ENCODE measurements around the gene CITED1.

DNA sequence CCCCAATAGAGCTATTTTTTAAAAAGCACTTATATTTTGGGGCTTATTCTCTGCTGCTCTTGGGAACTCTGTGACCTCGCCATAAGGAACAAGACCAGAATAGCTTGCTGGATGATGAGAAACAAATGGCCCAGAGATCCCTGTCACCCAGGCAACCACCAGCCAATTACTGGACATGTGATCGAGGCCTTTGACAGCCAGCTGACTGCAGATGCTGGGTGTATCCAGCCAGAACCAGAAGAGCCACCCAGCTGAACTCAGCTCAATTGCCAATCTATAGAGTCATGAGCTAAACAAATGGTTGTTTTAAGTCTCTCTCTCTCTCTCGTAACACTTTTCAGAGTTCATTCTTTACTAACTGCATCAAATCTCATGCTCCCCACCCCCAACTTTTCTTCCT is 24.4 kb upstream of the CITED1 start:
- TF ChIP-seq, protein P1, sequence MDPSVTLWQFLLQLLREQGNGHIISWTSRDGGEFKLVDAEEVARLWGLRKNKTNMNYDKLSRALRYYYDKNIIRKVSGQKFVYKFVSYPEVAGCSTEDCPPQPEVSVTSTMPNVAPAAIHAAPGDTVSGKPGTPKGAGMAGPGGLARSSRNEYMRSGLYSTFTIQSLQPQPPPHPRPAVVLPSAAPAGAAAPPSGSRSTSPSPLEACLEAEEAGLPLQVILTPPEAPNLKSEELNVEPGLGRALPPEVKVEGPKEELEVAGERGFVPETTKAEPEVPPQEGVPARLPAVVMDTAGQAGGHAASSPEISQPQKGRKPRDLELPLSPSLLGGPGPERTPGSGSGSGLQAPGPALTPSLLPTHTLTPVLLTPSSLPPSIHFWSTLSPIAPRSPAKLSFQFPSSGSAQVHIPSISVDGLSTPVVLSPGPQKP (IDR thresholded peaks at IDR 0.05; ENCODE audit: borderline replicate concordance, low read depth, low read length) = no peak
- no peak for TF ChIP-seq SMC3 (IDR thresholded peaks at IDR 0.05; ENCODE audit: low read depth, low read length)
- TF ChIP-seq CTCF (conservative IDR thresholded peaks at IDR 0.05; ENCODE audit: low read depth, low read length) = no peak
- TF ChIP-seq MXI1 (IDR thresholded peaks at IDR 0.05; ENCODE audit: borderline replicate concordance, low read depth, low read length) = no peak
- TF ChIP-seq RFX5 (IDR thresholded peaks at IDR 0.05; ENCODE audit: low read depth, low read length) = no peak
- no peak for TF ChIP-seq POLR2A (IDR thresholded peaks at IDR 0.05; ENCODE audit: low read depth, low read length)
- TF ChIP-seq CEBPB (IDR thresholded peaks at IDR 0.05; ENCODE audit: low read depth, low read length) = no peak
- TF ChIP-seq, protein P2, sequence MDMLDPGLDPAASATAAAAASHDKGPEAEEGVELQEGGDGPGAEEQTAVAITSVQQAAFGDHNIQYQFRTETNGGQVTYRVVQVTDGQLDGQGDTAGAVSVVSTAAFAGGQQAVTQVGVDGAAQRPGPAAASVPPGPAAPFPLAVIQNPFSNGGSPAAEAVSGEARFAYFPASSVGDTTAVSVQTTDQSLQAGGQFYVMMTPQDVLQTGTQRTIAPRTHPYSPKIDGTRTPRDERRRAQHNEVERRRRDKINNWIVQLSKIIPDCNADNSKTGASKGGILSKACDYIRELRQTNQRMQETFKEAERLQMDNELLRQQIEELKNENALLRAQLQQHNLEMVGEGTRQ (IDR thresholded peaks at IDR 0.05; ENCODE audit: low read depth, low read length) = no peak
- no peak for TF ChIP-seq NFE2L2 (IDR thresholded peaks at IDR 0.05; ENCODE audit: low read depth, low read length)
- no peak for TF ChIP-seq BHLHE40 (IDR thresholded peaks at IDR 0.05; ENCODE audit: low read depth, low read length)
- no peak for TF ChIP-seq RAD21 (IDR thresholded peaks at IDR 0.05; ENCODE audit: low read length)
- TF ChIP-seq FOS (IDR thresholded peaks at IDR 0.05; ENCODE audit: low read depth, low read length) = no peak
- TF ChIP-seq CHD1 (IDR thresholded peaks at IDR 0.05; ENCODE audit: low read depth, low read length) = no peak
- no peak for TF ChIP-seq MAFK (IDR thresholded peaks at IDR 0.05; ENCODE audit: low read depth, low read length)
